Activated CD4-positive, alpha-beta T cell treated with anti-CD3 and anti-CD28 coated beads for 4 hours (primary cell): ENCODE measurements around the gene LONRF3.
A peak's percentile ranks its signal among the peaks of the same experiment; 100 is the strongest.

Experiments
- DNase-seq, 2 donors: peaks; one replicate each; pipeline ENCODE4 v3.0.0-alpha.2; 2020

Gene LONRF3

GRCh38 chrX:118974088-118974907, at the start of gene LONRF3:
Gene LONRF3, plus strand, starts transcription at chrX:118974618. Its CDS starts 163 bp downstream, at chrX:118974781.
- peak; percentile 68 to 72 for DNase-seq

- no peak for DNase-seq
These were observed 46.3 kb upstream of the LONRF3 start for GRCh38 chrX:118928151-118928550.

- DNase-seq: no peak
These were observed 39.1 kb upstream of the LONRF3 start for GRCh38 chrX:118935352-118935751.

GRCh38 chrX:118941147-118941546, 33.3 kb upstream of the LONRF3 start:
- DNase-seq: no peak

- no peak for DNase-seq
These were observed 31.3 kb upstream of the LONRF3 start for GRCh38 chrX:118943102-118943501.

- no peak for DNase-seq
These were observed 28.5 kb upstream of the LONRF3 start for GRCh38 chrX:118945921-118946320.

GRCh38 chrX:118948270-118948669, 26.1 kb upstream of the LONRF3 start:
- DNase-seq: no peak

- DNase-seq: no peak
These were observed 12.4 kb upstream of the LONRF3 start for GRCh38 chrX:118961866-118962560.

- DNase-seq: no peak
These were observed 11.3 kb upstream of the LONRF3 start for GRCh38 chrX:118963159-118963558.

GRCh38 chrX:118964252-118964651, 10.2 kb upstream of the LONRF3 start:
- DNase-seq: no peak

- DNase-seq: no peak
These were observed 9.0 kb upstream of the LONRF3 start for GRCh38 chrX:118965395-118965794.

- no peak for DNase-seq
These were observed 6.4 kb upstream of the LONRF3 start for GRCh38 chrX:118968031-118968430.

GRCh38 chrX:118971552-118971951, 2.9 kb upstream of the LONRF3 start:
- no peak for DNase-seq

GRCh38 chrX:118973389-118974087, 880 bp upstream of the LONRF3 start:
- no peak for DNase-seq

- DNase-seq: peak; percentile 41 to 49
These were observed 672 bp downstream of the LONRF3 start for GRCh38 chrX:118974908-118975671.

- peak; percentile 73 to 82 for DNase-seq
These were observed 1.6 kb downstream of the LONRF3 start for GRCh38 chrX:118975831-118976598.

- peak in 1 of 2 donors; percentile 19 for DNase-seq
These were observed 2.4 kb downstream of the LONRF3 start for GRCh38 chrX:118976599-118977340.

- DNase-seq: no peak
These were observed 3.0 kb downstream of the LONRF3 start for GRCh38 chrX:118977424-118977823.

GRCh38 chrX:118978451-118978850, 4.0 kb downstream of the LONRF3 start:
- no peak for DNase-seq

GRCh38 chrX:118980761-118981160, 6.3 kb downstream of the LONRF3 start:
- DNase-seq: no peak

- no peak for DNase-seq
These were observed 9.1 kb downstream of the LONRF3 start for GRCh38 chrX:118983513-118983912.
